AG04449 (cell line): ENCODE data around the gene ECT2L.
A peak's percentile ranks its signal among the peaks of the same experiment; 100 is the strongest.

Source experiments
- CTCF ChIA-PET: fragments of 350-600 bp; formaldehyde crosslinking; extraction: SDS; loops from one replicate; lab custom pipeline; 2021; ENCODE audit warnings: antibody characterized with exemption; lab: Yijun Ruan, JAX
- POLR2A ChIA-PET: fragments of 400-600, 350-600 bp; formaldehyde crosslinking; extraction: SDS; loops from one replicate; lab custom pipeline; 2020; ENCODE audit warnings: antibody characterized with exemption, inconsistent platforms; lab: Yijun Ruan, JAX
- DNase-seq: peaks from one replicate; pipeline ENCODE4 v3.0.0-alpha.2; 2010; ENCODE audit warnings: low read depth, low spot score
- H3K4me3 ChIP-seq: 2 replicates; pipeline ENCODE4 v1.5.1; 2011; ENCODE audit warnings: low read depth, mild to moderate bottlenecking, control low read depth, low read length
- CTCF ChIP-seq: IDR thresholded peaks from one replicate; pipeline ENCODE4 v1.5.1; 2011; ENCODE audit warnings: mild to moderate bottlenecking, moderate library complexity, low read length, control low read depth, inconsistent platforms; ENCODE audit not compliant: insufficient read depth; ENCODE audit errors: missing control alignments

Gene ECT2L

GRCh38 chr6:138772596-138773176, 23.2 kb upstream of the ECT2L start:
- H3K4me3 ChIP-seq = peak overlapping the region; percentile 98
- DNase-seq = no peak
- no peak for TF ChIP-seq CTCF
- ChIA-PET CTCF (interaction anchor here (0.8 to 16.4 kb wide), 4 partner anchors 11 to 658 kb away, joined by 3 to 396 read pairs (median 6); no protein-coding TSS in a partner anchor), POLR2A (no interaction called here)

- ChIA-PET POLR2A (interaction anchor here (0.6 to 0.7 kb wide), 2 partner anchors 336 to 582 kb away, joined by 3 read pairs; no protein-coding TSS in a partner anchor), CTCF (interaction anchor here (0.9 to 16.4 kb wide), 3 partner anchors 182 to 659 kb away, joined by 3 to 396 read pairs (median 9); no protein-coding TSS in a partner anchor)
- peak within 1 kb of the TSS; percentile 98 for H3K4me3 ChIP-seq
- no peak for TF ChIP-seq CTCF
- DNase-seq = peak; percentile 62
Observed at GRCh38 chr6:138773177-138774091, 22.5 kb upstream of the ECT2L start, which contains the start of gene CCDC28A. Gene CCDC28A (plus strand): TSS chr6:138773769. CDS start chr6:138776121, 2,352 bp downstream.

GRCh38 chr6:138774370-138774769, 21.5 kb upstream of the ECT2L start:
- no peak for TF ChIP-seq CTCF
- ChIA-PET POLR2A (no interaction called here), CTCF (interaction anchor here (0.7 to 16.4 kb wide), 2 partner anchors 8 to 183 kb away, joined by 3 to 396 read pairs; no protein-coding TSS in a partner anchor)
- H3K4me3 ChIP-seq = peak overlapping the region; percentile 98
- DNase-seq = no peak

GRCh38 chr6:138776659-138777058, 19.2 kb upstream of the ECT2L start:
- no peak overlapping the region for H3K4me3 ChIP-seq
- TF ChIP-seq CTCF = no peak
- DNase-seq = no peak
- CTCF ChIA-PET = interaction anchor here (2.4 to 16.4 kb wide), 2 partner anchors 11 to 186 kb away, joined by 9 to 396 read pairs; no protein-coding TSS in a partner anchor
- POLR2A ChIA-PET = no interaction called here

- TF ChIP-seq CTCF = no peak
- CTCF ChIA-PET = interaction anchor here (1.3 kb wide), 1 partner anchor 13 kb away, joined by 3 read pairs; no protein-coding TSS in a partner anchor
- POLR2A ChIA-PET = no interaction called here
- no peak for DNase-seq
- H3K4me3 ChIP-seq = no peak overlapping the region
Observed at GRCh38 chr6:138778331-138778730, 17.6 kb upstream of the ECT2L start.
